Stimulated activated CD4-positive, alpha-beta T cell treated with anti-CD3 and anti-CD28 coated beads, Interleukin-15, amount 100 ng/mL, for 1 hour (primary cell): Measurements from ENCODE around the gene EPB41L5.
"Not testable (repeated sequence)": the region's sequence is repeated elsewhere in the genome, so short reads cannot be mapped to it uniquely, and the experiment has no call there.

Experiments used
- DNase-seq, 2 donors: peaks; one replicate each; pipeline ENCODE4 v3.0.0-alpha.2; 2020; ENCODE audit warnings: low read depth in 1 of 2, low spot score in 1 of 2

EPB41L5 gene

GRCh38 chr2:120094795-120095194 is 81.9 kb downstream of the EPB41L5 start:
- no peak for DNase-seq

GRCh38 chr2:120100627-120101026 is 87.8 kb downstream of the EPB41L5 start:
- no peak for DNase-seq

GRCh38 chr2:120103723-120104467 is 91.0 kb downstream of the EPB41L5 start:
- no peak for DNase-seq

- DNase-seq: no peak
Measured at GRCh38 chr2:120104772-120105171, 91.9 kb downstream of the EPB41L5 start.

GRCh38 chr2:120105360-120105759 is 92.5 kb downstream of the EPB41L5 start:
- DNase-seq: no peak

- no peak for DNase-seq
Measured at GRCh38 chr2:120108049-120108448, 95.2 kb downstream of the EPB41L5 start.

- DNase-seq: no peak
Measured at GRCh38 chr2:120108749-120109148, 95.9 kb downstream of the EPB41L5 start.

- DNase-seq: no peak
Measured at GRCh38 chr2:120109186-120110061, 96.5 kb downstream of the EPB41L5 start.

- DNase-seq: no peak
Measured at GRCh38 chr2:120110062-120110362, 97.1 kb downstream of the EPB41L5 start.

- no peak for DNase-seq
Measured at GRCh38 chr2:120110507-120110906, 97.6 kb downstream of the EPB41L5 start.

- no peak for DNase-seq
Measured at GRCh38 chr2:120111193-120111592, 98.3 kb downstream of the EPB41L5 start.

GRCh38 chr2:120118018-120118417 is 105.1 kb downstream of the EPB41L5 start:
- no peak for DNase-seq

- DNase-seq: no peak
Measured at GRCh38 chr2:120118471-120118870, 105.6 kb downstream of the EPB41L5 start.

- DNase-seq: not testable (repeated sequence)
Measured at GRCh38 chr2:120121337-120121736, 108.5 kb downstream of the EPB41L5 start.

- DNase-seq: no peak
Measured at GRCh38 chr2:120123090-120123489, 110.2 kb downstream of the EPB41L5 start.

GRCh38 chr2:120125195-120125594 is 112.3 kb downstream of the EPB41L5 start:
- no peak for DNase-seq

GRCh38 chr2:120128216-120128615 is 115.3 kb downstream of the EPB41L5 start:
- no peak for DNase-seq

GRCh38 chr2:120132190-120132589 is 119.3 kb downstream of the EPB41L5 start:
- DNase-seq: no peak

GRCh38 chr2:120132691-120133090 is 119.8 kb downstream of the EPB41L5 start:
- DNase-seq: no peak

- no peak for DNase-seq
Measured at GRCh38 chr2:120133572-120134244, 120.8 kb downstream of the EPB41L5 start.

GRCh38 chr2:120134263-120134662 is 121.4 kb downstream of the EPB41L5 start:
- DNase-seq: no peak

GRCh38 chr2:120135013-120135412 is 122.1 kb downstream of the EPB41L5 start:
- not testable (repeated sequence) for DNase-seq
